ENCODE measurements around the gene KIF25.

KIF25 gene

GRCh38 chr6:167973148-167973885 lies 24.2 kb upstream of the KIF25 start:
- TF ChIP-seq TAF1 (IDR thresholded peaks at IDR 0.05; ENCODE audit: low read depth) (no peak), EGR1 (IDR thresholded peaks at IDR 0.05) (no peak), TEAD4 (IDR thresholded peaks at IDR 0.05) (no peak), ZBTB7A (IDR thresholded peaks at IDR 0.05; ENCODE audit: low read depth) (no peak), YY1 (IDR thresholded peaks at IDR 0.05; ENCODE audit: low read depth) (no peak), NFIC (IDR thresholded peaks at IDR 0.05) (no peak), RAD21 (IDR thresholded peaks at IDR 0.05; ENCODE audit: low read depth) (no peak), CREB1 (IDR thresholded peaks at IDR 0.05; ENCODE audit: low read depth) (no peak), USF1 (IDR thresholded peaks at IDR 0.05) (no peak), MAX (IDR thresholded peaks at IDR 0.05) (no peak), EP300 (IDR thresholded peaks at IDR 0.05; ENCODE audit: borderline replicate concordance) (no peak), REST (IDR thresholded peaks at IDR 0.05; ENCODE audit: low read depth) (no peak), TCF12 (IDR thresholded peaks at IDR 0.05; ENCODE audit: low read depth) (no peak)

GRCh38 chr6:167974640-167975344 lies 22.7 kb upstream of the KIF25 start:
- no peak for TF ChIP-seq EP300 (IDR thresholded peaks at IDR 0.05; ENCODE audit: borderline replicate concordance)
- no peak for TF ChIP-seq USF1 (IDR thresholded peaks at IDR 0.05)
- TF ChIP-seq FOXM1 (IDR thresholded peaks at IDR 0.05; ENCODE audit: borderline replicate concordance, low read depth), result no peak
- no peak for TF ChIP-seq MAX (IDR thresholded peaks at IDR 0.05)
- TF ChIP-seq TAF1 (IDR thresholded peaks at IDR 0.05; ENCODE audit: low read depth), result no peak
- no peak for TF ChIP-seq YY1 (IDR thresholded peaks at IDR 0.05; ENCODE audit: low read depth)
- TF ChIP-seq EGR1 (IDR thresholded peaks at IDR 0.05), result no peak

GRCh38 chr6:167975458-167975857 lies 22.0 kb upstream of the KIF25 start:
- TF ChIP-seq TCF12 (IDR thresholded peaks at IDR 0.05; ENCODE audit: low read depth), result no peak
- TF ChIP-seq REST (IDR thresholded peaks at IDR 0.05; ENCODE audit: low read depth), result no peak
- no peak for TF ChIP-seq FOXM1 (IDR thresholded peaks at IDR 0.05; ENCODE audit: borderline replicate concordance, low read depth)
- no peak for TF ChIP-seq NFIC (IDR thresholded peaks at IDR 0.05)
- no peak for TF ChIP-seq RAD21 (IDR thresholded peaks at IDR 0.05; ENCODE audit: low read depth)
- no peak for TF ChIP-seq CREB1 (IDR thresholded peaks at IDR 0.05; ENCODE audit: low read depth)
- TF ChIP-seq EGR1 (IDR thresholded peaks at IDR 0.05), result no peak
- no peak for TF ChIP-seq TEAD4 (IDR thresholded peaks at IDR 0.05)

GRCh38 chr6:167976708-167977107 lies 20.8 kb upstream of the KIF25 start:
- TF ChIP-seq NFIC (IDR thresholded peaks at IDR 0.05), result no peak
- no peak for TF ChIP-seq USF1 (IDR thresholded peaks at IDR 0.05)
- no peak for TF ChIP-seq YY1 (IDR thresholded peaks at IDR 0.05; ENCODE audit: low read depth)
- no peak for TF ChIP-seq REST (IDR thresholded peaks at IDR 0.05; ENCODE audit: low read depth)
- no peak for TF ChIP-seq ZBTB7A (IDR thresholded peaks at IDR 0.05; ENCODE audit: low read depth)
- no peak for TF ChIP-seq TEAD4 (IDR thresholded peaks at IDR 0.05)
- no peak for TF ChIP-seq TAF1 (IDR thresholded peaks at IDR 0.05; ENCODE audit: low read depth)
- no peak for TF ChIP-seq EP300 (IDR thresholded peaks at IDR 0.05; ENCODE audit: borderline replicate concordance)
- no peak for TF ChIP-seq CEBPB (IDR thresholded peaks at IDR 0.05)
- no peak for TF ChIP-seq RAD21 (IDR thresholded peaks at IDR 0.05; ENCODE audit: low read depth)
- TF ChIP-seq FOXM1 (IDR thresholded peaks at IDR 0.05; ENCODE audit: borderline replicate concordance, low read depth), result no peak
- TF ChIP-seq MAX (IDR thresholded peaks at IDR 0.05), result no peak
- no peak for TF ChIP-seq TCF12 (IDR thresholded peaks at IDR 0.05; ENCODE audit: low read depth)
- TF ChIP-seq CREB1 (IDR thresholded peaks at IDR 0.05; ENCODE audit: low read depth), result no peak
- no peak for TF ChIP-seq EGR1 (IDR thresholded peaks at IDR 0.05)

Measured in Ishikawa (cell line).